Esophagus muscularis mucosa (tissue), 3 donors: ENCODE measurements around the gene ITLN2.

ENCODE experiments used
- POLR2AphosphoS5 ChIP-seq, 2 donors: sonication (generic); formaldehyde crosslinking; IDR thresholded peaks; one replicate each; pipeline ENCODE4 v1.6.1; 2017; ENCODE audit warnings: antibody characterized with exemption in 2 of 2
- TF ChIP-seq, protein P1 (sequence below), 3 experiments: fragments of 200-600 bp in 2 of 3; fragments of 450-650 bp in 1 of 3; sonication (generic) in 2 of 3; IDR thresholded peaks; one replicate each; pipeline ENCODE4 v1.5.1; 2017 to 2019; ENCODE audit warnings: antibody characterized with exemption in 3 of 3, mild to moderate bottlenecking in 2 of 3, moderate library complexity in 1 of 3

DNA sequence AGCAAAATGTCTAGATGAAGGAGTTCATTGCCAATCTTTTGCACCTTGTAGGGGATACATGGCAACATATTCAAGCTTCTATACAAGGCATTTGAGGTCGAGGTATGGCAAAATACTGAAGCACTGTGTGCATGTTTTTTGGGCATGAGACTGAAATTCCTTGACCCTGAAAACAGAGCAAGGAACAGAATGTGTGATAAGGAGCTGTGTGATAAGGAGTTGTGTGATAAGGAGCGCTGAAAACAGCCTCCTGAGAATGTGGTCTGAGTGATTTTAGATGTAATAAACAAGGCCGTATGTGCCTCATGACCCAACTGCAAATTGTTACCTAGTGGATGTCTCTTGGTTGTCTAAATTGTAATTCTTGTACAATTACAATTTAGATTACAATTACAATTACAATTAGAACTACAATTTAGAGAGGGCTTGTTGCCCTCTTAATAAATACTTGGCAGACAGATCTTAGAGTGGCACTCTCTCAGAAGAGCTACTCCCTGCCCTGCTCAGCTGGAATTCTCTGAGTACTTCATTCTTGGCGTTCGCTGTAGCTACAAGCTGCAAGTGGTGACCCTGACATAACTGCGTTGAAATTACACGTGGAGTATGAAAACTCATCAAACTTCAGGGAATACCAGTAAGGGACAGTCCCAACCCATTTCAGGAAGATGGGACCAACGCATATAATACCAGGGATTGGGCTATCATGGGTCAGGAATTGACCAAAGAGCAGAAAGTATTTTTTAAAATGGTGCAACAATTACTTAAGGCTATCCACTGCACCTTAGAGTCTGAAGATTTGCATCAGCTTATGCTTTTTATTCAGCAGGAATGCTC lies 49.6 kb downstream of the ITLN2 start:
- TF ChIP-seq, protein P1, sequence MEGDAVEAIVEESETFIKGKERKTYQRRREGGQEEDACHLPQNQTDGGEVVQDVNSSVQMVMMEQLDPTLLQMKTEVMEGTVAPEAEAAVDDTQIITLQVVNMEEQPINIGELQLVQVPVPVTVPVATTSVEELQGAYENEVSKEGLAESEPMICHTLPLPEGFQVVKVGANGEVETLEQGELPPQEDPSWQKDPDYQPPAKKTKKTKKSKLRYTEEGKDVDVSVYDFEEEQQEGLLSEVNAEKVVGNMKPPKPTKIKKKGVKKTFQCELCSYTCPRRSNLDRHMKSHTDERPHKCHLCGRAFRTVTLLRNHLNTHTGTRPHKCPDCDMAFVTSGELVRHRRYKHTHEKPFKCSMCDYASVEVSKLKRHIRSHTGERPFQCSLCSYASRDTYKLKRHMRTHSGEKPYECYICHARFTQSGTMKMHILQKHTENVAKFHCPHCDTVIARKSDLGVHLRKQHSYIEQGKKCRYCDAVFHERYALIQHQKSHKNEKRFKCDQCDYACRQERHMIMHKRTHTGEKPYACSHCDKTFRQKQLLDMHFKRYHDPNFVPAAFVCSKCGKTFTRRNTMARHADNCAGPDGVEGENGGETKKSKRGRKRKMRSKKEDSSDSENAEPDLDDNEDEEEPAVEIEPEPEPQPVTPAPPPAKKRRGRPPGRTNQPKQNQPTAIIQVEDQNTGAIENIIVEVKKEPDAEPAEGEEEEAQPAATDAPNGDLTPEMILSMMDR (IDR thresholded peaks at IDR 0.05) = no peak
- TF ChIP-seq POLR2AphosphoS5 (IDR thresholded peaks at IDR 0.05) = no peak
